ENCODE measurements around the gene KAZN.

KAZN gene

GRCh38 chr1:15046487-15047165 lies 448.1 kb downstream of the KAZN start:
- Histone ChIP-seq H3K9ac (ENCODE audit: low read depth, low read length) (no peak overlapping the region), H3K9me3 (ENCODE audit: control insufficient read depth, insufficient read depth, low read length) (no peaks in the 10 kb centered on the region), H3K27me3 (ENCODE audit: control insufficient read depth, insufficient read depth, low read length) (no peaks in the 10 kb centered on the region), H3K36me3 (ENCODE audit: control insufficient read depth, insufficient read depth, low read length) (no peaks in the 10 kb centered on the region), H3K4me1 (ENCODE audit: control insufficient read depth, insufficient read depth, low read length) (no peaks in the 10 kb centered on the region), H3K4me3 (ENCODE audit: low read depth, low read length) (no peak overlapping the region)

- no peaks in the 10 kb centered on the region for H3K27me3 ChIP-seq (ENCODE audit: control insufficient read depth, insufficient read depth, low read length)
- H3K4me3 ChIP-seq (ENCODE audit: low read depth, low read length), result no peak overlapping the region
- H3K36me3 ChIP-seq (ENCODE audit: control insufficient read depth, insufficient read depth, low read length), result no peaks in the 10 kb centered on the region
- H3K9me3 ChIP-seq (ENCODE audit: control insufficient read depth, insufficient read depth, low read length), result no peaks in the 10 kb centered on the region
- H3K9ac ChIP-seq (ENCODE audit: low read depth, low read length), result no peak overlapping the region
- H3K4me1 ChIP-seq (ENCODE audit: control insufficient read depth, insufficient read depth, low read length), result no peaks in the 10 kb centered on the region
Observed at GRCh38 chr1:15047237-15047636, 448.8 kb downstream of the KAZN start.

- H3K27me3 ChIP-seq (ENCODE audit: control insufficient read depth, insufficient read depth, low read length), result no peaks in the 10 kb centered on the region
- no peaks in the 10 kb centered on the region for H3K36me3 ChIP-seq (ENCODE audit: control insufficient read depth, insufficient read depth, low read length)
- no peak overlapping the region for H3K4me3 ChIP-seq (ENCODE audit: low read depth, low read length)
- H3K4me1 ChIP-seq (ENCODE audit: control insufficient read depth, insufficient read depth, low read length), result peaks cover 3% of the 10 kb centered on the region
- no peak overlapping the region for H3K9ac ChIP-seq (ENCODE audit: low read depth, low read length)
- H3K9me3 ChIP-seq (ENCODE audit: control insufficient read depth, insufficient read depth, low read length), result no peaks in the 10 kb centered on the region
Observed at GRCh38 chr1:15048437-15048980, 450.0 kb downstream of the KAZN start.

GRCh38 chr1:15049067-15049466 lies 450.6 kb downstream of the KAZN start:
- no peak overlapping the region for H3K4me3 ChIP-seq (ENCODE audit: low read depth, low read length)
- no peaks in the 10 kb centered on the region for H3K36me3 ChIP-seq (ENCODE audit: control insufficient read depth, insufficient read depth, low read length)
- no peaks in the 10 kb centered on the region for H3K27me3 ChIP-seq (ENCODE audit: control insufficient read depth, insufficient read depth, low read length)
- no peak overlapping the region for H3K9ac ChIP-seq (ENCODE audit: low read depth, low read length)
- H3K9me3 ChIP-seq (ENCODE audit: control insufficient read depth, insufficient read depth, low read length), result no peaks in the 10 kb centered on the region
- peaks cover 3% of the 10 kb centered on the region for H3K4me1 ChIP-seq (ENCODE audit: control insufficient read depth, insufficient read depth, low read length)

- Histone ChIP-seq H3K36me3 (ENCODE audit: control insufficient read depth, insufficient read depth, low read length) (no peaks in the 10 kb centered on the region), H3K9ac (ENCODE audit: low read depth, low read length) (no peak overlapping the region), H3K27me3 (ENCODE audit: control insufficient read depth, insufficient read depth, low read length) (no peaks in the 10 kb centered on the region), H3K9me3 (ENCODE audit: control insufficient read depth, insufficient read depth, low read length) (no peaks in the 10 kb centered on the region), H3K4me1 (ENCODE audit: control insufficient read depth, insufficient read depth, low read length) (peaks cover 3% of the 10 kb centered on the region), H3K4me3 (ENCODE audit: low read depth, low read length) (no peak overlapping the region)
Observed at GRCh38 chr1:15051882-15052528, 453.5 kb downstream of the KAZN start.

- Histone ChIP-seq H3K27me3 (ENCODE audit: control insufficient read depth, insufficient read depth, low read length) (no peaks in the 10 kb centered on the region), H3K9me3 (ENCODE audit: control insufficient read depth, insufficient read depth, low read length) (no peaks in the 10 kb centered on the region), H3K9ac (ENCODE audit: low read depth, low read length) (no peak overlapping the region), H3K4me1 (ENCODE audit: control insufficient read depth, insufficient read depth, low read length) (peaks cover 3% of the 10 kb centered on the region), H3K36me3 (ENCODE audit: control insufficient read depth, insufficient read depth, low read length) (no peaks in the 10 kb centered on the region), H3K4me3 (ENCODE audit: low read depth, low read length) (no peak overlapping the region)
Observed at GRCh38 chr1:15053153-15053552, 454.7 kb downstream of the KAZN start.

GRCh38 chr1:15055736-15056415 lies 457.4 kb downstream of the KAZN start:
- Histone ChIP-seq H3K9me3 (ENCODE audit: control insufficient read depth, insufficient read depth, low read length) (no peaks in the 10 kb centered on the region), H3K4me3 (ENCODE audit: low read depth, low read length) (no peak overlapping the region), H3K4me1 (ENCODE audit: control insufficient read depth, insufficient read depth, low read length) (peaks cover 3% of the 10 kb centered on the region), H3K36me3 (ENCODE audit: control insufficient read depth, insufficient read depth, low read length) (no peaks in the 10 kb centered on the region), H3K9ac (ENCODE audit: low read depth, low read length) (no peak overlapping the region), H3K27me3 (ENCODE audit: control insufficient read depth, insufficient read depth, low read length) (no peaks in the 10 kb centered on the region)

- Histone ChIP-seq H3K4me3 (ENCODE audit: low read depth, low read length) (no peak overlapping the region), H3K4me1 (ENCODE audit: control insufficient read depth, insufficient read depth, low read length) (peaks cover 3% of the 10 kb centered on the region), H3K9ac (ENCODE audit: low read depth, low read length) (no peak overlapping the region), H3K9me3 (ENCODE audit: control insufficient read depth, insufficient read depth, low read length) (no peaks in the 10 kb centered on the region), H3K36me3 (ENCODE audit: control insufficient read depth, insufficient read depth, low read length) (no peaks in the 10 kb centered on the region), H3K27me3 (ENCODE audit: control insufficient read depth, insufficient read depth, low read length) (no peaks in the 10 kb centered on the region)
Observed at GRCh38 chr1:15056515-15057285, 458.2 kb downstream of the KAZN start.

GRCh38 chr1:15057834-15058233 lies 459.3 kb downstream of the KAZN start:
- Histone ChIP-seq H3K9ac (ENCODE audit: low read depth, low read length) (no peak overlapping the region), H3K4me3 (ENCODE audit: low read depth, low read length) (no peak overlapping the region), H3K36me3 (ENCODE audit: control insufficient read depth, insufficient read depth, low read length) (no peaks in the 10 kb centered on the region), H3K27me3 (ENCODE audit: control insufficient read depth, insufficient read depth, low read length) (no peaks in the 10 kb centered on the region), H3K9me3 (ENCODE audit: control insufficient read depth, insufficient read depth, low read length) (no peaks in the 10 kb centered on the region), H3K4me1 (ENCODE audit: control insufficient read depth, insufficient read depth, low read length) (no peaks in the 10 kb centered on the region)

- Histone ChIP-seq H3K9ac (ENCODE audit: low read depth, low read length) (no peak overlapping the region), H3K36me3 (ENCODE audit: control insufficient read depth, insufficient read depth, low read length) (no peaks in the 10 kb centered on the region), H3K4me1 (ENCODE audit: control insufficient read depth, insufficient read depth, low read length) (no peaks in the 10 kb centered on the region), H3K4me3 (ENCODE audit: low read depth, low read length) (no peak overlapping the region), H3K9me3 (ENCODE audit: control insufficient read depth, insufficient read depth, low read length) (no peaks in the 10 kb centered on the region), H3K27me3 (ENCODE audit: control insufficient read depth, insufficient read depth, low read length) (no peaks in the 10 kb centered on the region)
Observed at GRCh38 chr1:15058261-15058660, 459.8 kb downstream of the KAZN start.

- Histone ChIP-seq H3K36me3 (ENCODE audit: control insufficient read depth, insufficient read depth, low read length) (no peaks in the 10 kb centered on the region), H3K27me3 (ENCODE audit: control insufficient read depth, insufficient read depth, low read length) (no peaks in the 10 kb centered on the region), H3K4me1 (ENCODE audit: control insufficient read depth, insufficient read depth, low read length) (no peaks in the 10 kb centered on the region), H3K4me3 (ENCODE audit: low read depth, low read length) (no peak overlapping the region), H3K9ac (ENCODE audit: low read depth, low read length) (no peak overlapping the region), H3K9me3 (ENCODE audit: control insufficient read depth, insufficient read depth, low read length) (no peaks in the 10 kb centered on the region)
Observed at GRCh38 chr1:15060104-15060503, 461.6 kb downstream of the KAZN start.
